ENCODE results near the gene BDKRB2. TPM values are rescaled to one million over a fixed set of nuclear protein-coding genes. Genes with fewer than 3 reads are reported as not detected.

The BDKRB2 gene
- total and polyA plus RNA-seq, 2 donors (not counting 1 experiment from before 2014, with no cell fraction given) = 24.0 to 91.5 TPM

DNA sequence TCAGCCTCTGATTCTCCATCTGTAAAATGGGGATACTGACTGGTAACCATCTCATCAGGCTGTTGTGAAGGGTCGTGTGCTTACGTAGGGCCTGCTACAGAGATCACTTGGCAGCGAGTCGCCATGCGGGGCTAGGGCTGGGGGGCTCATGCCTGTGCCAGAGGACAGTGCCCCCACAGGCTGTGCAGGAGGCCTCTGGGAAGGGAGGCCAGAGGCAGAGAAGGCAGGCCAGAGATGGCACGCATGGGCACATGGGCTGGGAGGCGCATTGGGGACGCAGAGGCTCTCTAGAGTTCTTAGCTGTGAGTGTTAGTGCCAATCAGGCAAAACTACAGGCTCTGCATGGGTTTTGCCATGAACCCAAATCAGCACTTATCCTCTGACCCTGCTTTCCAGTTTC is 3.5 kb upstream of the BDKRB2 start:
- Histone ChIP-seq H4K20me1 (ENCODE audit: control insufficient read depth, extremely low read depth, insufficient read depth, low read length) (no peaks in the 10 kb centered on the region), H3K4me2 (ENCODE audit: extremely low read depth, insufficient read depth, low read length) (no peak overlapping the region), H3K27me3 (ENCODE audit: control insufficient read depth, insufficient read depth, low read length) (no peaks in the 10 kb centered on the region), H3K4me1 (ENCODE audit: control insufficient read depth, extremely low read depth, insufficient read depth, low read length) (peaks cover 7% of the 10 kb centered on the region), H3K9me3 (ENCODE audit: control insufficient read depth, insufficient read depth, low read depth, low read length) (no peaks in the 10 kb centered on the region), H3K9ac (ENCODE audit: insufficient read depth, low read length) (no peak overlapping the region), H3K4me3 (replicated peaks in 1 of 4; ENCODE audit: control extremely low read depth in 1 of 4, insufficient read depth in 1 of 4, low read depth in 3 of 4, low read length in 4 of 4) (no peak overlapping the region), H3K79me2 (ENCODE audit: control insufficient read depth, insufficient read depth, low read length) (peaks cover 1% of the 10 kb centered on the region), H3K36me3 (ENCODE audit: control insufficient read depth, insufficient read depth, low read length) (no peaks in the 10 kb centered on the region), H3K27ac (ENCODE audit: insufficient read depth, low read length) (no peak overlapping the region), H2AFZ (ENCODE audit: low read length) (no peak overlapping the region)
- TF ChIP-seq CTCF (conservative IDR thresholded peaks at IDR 0.05 in 1 of 2, IDR thresholded peaks at IDR 0.05 in 1 of 2; ENCODE audit: low read depth in 1 of 2, low read length in 2 of 2) (no peak), EZH2 (IDR thresholded peaks at IDR 0.05; ENCODE audit: low read length, missing control alignments) (no peak)
- no peak for DNase-seq (ENCODE audit: low read depth in 2 of 2)

- H4K20me1 ChIP-seq (ENCODE audit: control insufficient read depth, extremely low read depth, insufficient read depth, low read length) = no peaks in the 10 kb centered on the region
- H2AFZ ChIP-seq (ENCODE audit: low read length) = no peak overlapping the region
- H3K79me2 ChIP-seq (ENCODE audit: control insufficient read depth, insufficient read depth, low read length) = peaks cover 3% of the 10 kb centered on the region
- H3K4me3 ChIP-seq (replicated peaks in 1 of 4; ENCODE audit: control extremely low read depth in 1 of 4, insufficient read depth in 1 of 4, low read depth in 3 of 4, low read length in 4 of 4) = no peak overlapping the region
- no peaks in the 10 kb centered on the region for H3K9me3 ChIP-seq (ENCODE audit: control insufficient read depth, insufficient read depth, low read depth, low read length)
- no peak overlapping the region for H3K4me2 ChIP-seq (ENCODE audit: extremely low read depth, insufficient read depth, low read length)
- no peak for DNase-seq (ENCODE audit: low read depth in 2 of 2)
- no peaks in the 10 kb centered on the region for H3K27me3 ChIP-seq (ENCODE audit: control insufficient read depth, insufficient read depth, low read length)
- no peak overlapping the region for H3K9ac ChIP-seq (ENCODE audit: insufficient read depth, low read length)
- peaks cover 7% of the 10 kb centered on the region for H3K4me1 ChIP-seq (ENCODE audit: control insufficient read depth, extremely low read depth, insufficient read depth, low read length)
- no peaks in the 10 kb centered on the region for H3K36me3 ChIP-seq (ENCODE audit: control insufficient read depth, insufficient read depth, low read length)
- TF ChIP-seq EZH2 (IDR thresholded peaks at IDR 0.05; ENCODE audit: low read length, missing control alignments) (no peak), CTCF (conservative IDR thresholded peaks at IDR 0.05 in 1 of 2, IDR thresholded peaks at IDR 0.05 in 1 of 2; ENCODE audit: low read depth in 1 of 2, low read length in 2 of 2) (no peak)
- H3K27ac ChIP-seq (ENCODE audit: insufficient read depth, low read length) = no peak overlapping the region
Observed at GRCh38 chr14:96201965-96202364, 2.7 kb upstream of the BDKRB2 start.

DNA sequence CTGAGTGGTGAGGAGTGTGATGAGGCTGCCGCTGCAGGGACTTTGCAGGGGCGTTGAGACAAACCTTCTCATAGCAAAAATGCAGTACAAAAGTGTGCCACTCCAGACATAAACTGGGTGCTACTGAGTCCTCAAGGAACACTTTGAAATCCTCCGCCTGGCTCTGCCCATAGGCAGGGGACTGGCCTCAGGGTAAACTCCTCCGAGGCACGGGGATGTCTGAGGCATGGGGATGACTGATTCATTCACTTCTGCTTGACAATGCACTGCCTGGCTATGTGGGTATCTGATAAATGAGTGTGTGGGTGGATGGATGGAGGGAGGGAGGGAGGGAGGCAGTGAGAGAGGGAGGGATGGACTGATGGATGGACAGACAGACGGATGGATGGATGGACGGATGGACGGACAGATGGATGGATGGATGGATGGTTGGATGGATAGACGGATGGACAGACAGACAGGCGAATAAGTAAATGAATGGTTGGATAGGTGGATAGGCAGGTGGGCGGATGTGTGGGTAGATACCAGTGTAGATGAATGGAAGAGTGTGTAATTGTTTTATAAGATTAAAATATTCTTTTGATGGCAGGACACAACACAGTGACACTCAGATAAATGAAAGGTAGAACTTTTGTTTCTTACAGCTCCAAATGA is 2.1 kb upstream of the BDKRB2 start:
- peaks cover 3% of the 10 kb centered on the region for H3K79me2 ChIP-seq (ENCODE audit: control insufficient read depth, insufficient read depth, low read length)
- H4K20me1 ChIP-seq (ENCODE audit: control insufficient read depth, extremely low read depth, insufficient read depth, low read length) = no peaks in the 10 kb centered on the region
- H3K4me2 ChIP-seq (ENCODE audit: extremely low read depth, insufficient read depth, low read length) = no peak overlapping the region
- H3K36me3 ChIP-seq (ENCODE audit: control insufficient read depth, insufficient read depth, low read length) = no peaks in the 10 kb centered on the region
- no peaks in the 10 kb centered on the region for H3K9me3 ChIP-seq (ENCODE audit: control insufficient read depth, insufficient read depth, low read depth, low read length)
- H3K4me3 ChIP-seq (replicated peaks in 1 of 4; ENCODE audit: control extremely low read depth in 1 of 4, insufficient read depth in 1 of 4, low read depth in 3 of 4, low read length in 4 of 4) = no peak overlapping the region
- DNase-seq (ENCODE audit: low read depth in 2 of 2) = no peak
- H2AFZ ChIP-seq (ENCODE audit: low read length) = no peak overlapping the region
- no peak for TF ChIP-seq EZH2 (IDR thresholded peaks at IDR 0.05; ENCODE audit: low read length, missing control alignments)
- TF ChIP-seq CTCF (conservative IDR thresholded peaks at IDR 0.05 in 1 of 2, IDR thresholded peaks at IDR 0.05 in 1 of 2; ENCODE audit: low read depth in 1 of 2, low read length in 2 of 2) = no peak
- H3K9ac ChIP-seq (ENCODE audit: insufficient read depth, low read length) = no peak overlapping the region
- no peaks in the 10 kb centered on the region for H3K27me3 ChIP-seq (ENCODE audit: control insufficient read depth, insufficient read depth, low read length)
- peaks cover 7% of the 10 kb centered on the region for H3K4me1 ChIP-seq (ENCODE audit: control insufficient read depth, extremely low read depth, insufficient read depth, low read length)
- H3K27ac ChIP-seq (ENCODE audit: insufficient read depth, low read length) = no peak overlapping the region
